CD14-positive monocyte (primary cell): ENCODE results near the gene CPN1. TPM values are rescaled to one million over a fixed set of nuclear protein-coding genes. Genes with fewer than 3 reads are reported as not detected.

Experiments used
- DNase-seq, 3 donors: peaks; one replicate each; pipeline ENCODE4 v3.0.0-alpha.2; 2011 to 2022
- H2AFZ ChIP-seq: 2 replicates; pipeline ENCODE4 v1.6.0; 2012; ENCODE audit warnings: mild to moderate bottlenecking, low read depth, low read length, inconsistent platforms; ENCODE audit not compliant: insufficient read depth, poor library complexity, severe bottlenecking
- H3K27ac ChIP-seq, 2 donors: 1 replicate in 1 of 2; 2 replicates in 1 of 2; pipeline ENCODE4 v1.5.1; 2012 to 2013; ENCODE audit warnings: low read length in 2 of 2, control low read depth in 1 of 2, inconsistent platforms in 1 of 2, low read depth in 1 of 2, mild to moderate bottlenecking in 1 of 2
- H3K27me3 ChIP-seq, 2 donors: one replicate each; pipeline versions ENCODE4 v1.6.0 to v1.6.1; 2011 to 2013; ENCODE audit warnings: low read length in 2 of 2; ENCODE audit not compliant: control insufficient read depth in 2 of 2, insufficient read depth in 2 of 2
- H3K36me3 ChIP-seq, 2 donors: replicated peaks in 1 of 2; 1 replicate in 1 of 2; 2 replicates in 1 of 2; pipeline versions ENCODE4 v1.5.1 to v1.6.1; 2012 to 2013; ENCODE audit warnings: low read length in 2 of 2, control low read depth in 1 of 2, inconsistent platforms in 1 of 2, mild to moderate bottlenecking in 1 of 2; ENCODE audit not compliant: insufficient read depth in 2 of 2, control insufficient read depth in 1 of 2
- H3K4me1 ChIP-seq, 2 donors: 1 replicate in 1 of 2; 2 replicates in 1 of 2; pipeline versions ENCODE4 v1.5.1 to v1.6.1; 2012 to 2013; ENCODE audit warnings: low read length in 2 of 2, control low read depth in 1 of 2, inconsistent platforms in 1 of 2, mild to moderate bottlenecking in 1 of 2, moderate library complexity in 1 of 2; ENCODE audit not compliant: insufficient read depth in 2 of 2, control insufficient read depth in 1 of 2
- H3K4me2 ChIP-seq: replicated peaks from 2 replicates; pipeline ENCODE3; 2012; ENCODE audit warnings: low read length, moderate library complexity, mild to moderate bottlenecking; ENCODE audit not compliant: poor library complexity, severe bottlenecking; ENCODE audit errors: extremely low read depth
- H3K4me3 ChIP-seq, 3 experiments: fragments of 200-600 bp in 1 of 3; sonication (generic) in 1 of 3; replicated peaks in 1 of 3; 1 replicate in 2 of 3; 2 replicates in 1 of 3; pipeline ENCODE4 v1.5.1; 2011 to 2013; ENCODE audit warnings: low read length in 3 of 3, mild to moderate bottlenecking in 3 of 3, control low read depth in 2 of 3, low read depth in 2 of 3, inconsistent platforms in 1 of 3, moderate library complexity in 1 of 3
- H3K79me2 ChIP-seq: 2 replicates; pipeline ENCODE4 v1.6.0; 2012; ENCODE audit warnings: mild to moderate bottlenecking, control low read depth, inconsistent platforms, low read length, moderate library complexity; ENCODE audit not compliant: insufficient read depth
- H3K9ac ChIP-seq: 2 replicates; pipeline ENCODE4 v1.6.0; 2017; ENCODE audit warnings: low read length, mild to moderate bottlenecking; ENCODE audit not compliant: insufficient read depth, poor library complexity, severe bottlenecking
- H3K9me3 ChIP-seq, 2 donors: replicated peaks in 1 of 2; 1 replicate in 1 of 2; 2 replicates in 1 of 2; pipeline versions ENCODE4 v1.5.1 to v1.6.1; 2012 to 2013; ENCODE audit warnings: low read length in 2 of 2, control low read depth in 1 of 2; ENCODE audit not compliant: control insufficient read depth in 1 of 2, insufficient read depth in 1 of 2
- H4K20me1 ChIP-seq: 2 replicates; pipeline ENCODE4 v1.6.0; 2012; ENCODE audit warnings: mild to moderate bottlenecking, low read length, control low read depth, moderate library complexity; ENCODE audit not compliant: insufficient read depth
- H3K27ac Mint-ChIP-seq, 7 donors: one replicate each; pipeline ENCODE4 v1.8.0; 2020; ENCODE audit warnings: mild to moderate bottlenecking in 7 of 7, mixed read lengths in 7 of 7, moderate library complexity in 6 of 7, inconsistent platforms in 2 of 7
- H3K27me3 Mint-ChIP-seq, 3 donors: one replicate each; pipeline ENCODE4 v1.8.0; 2021 to 2022; ENCODE audit warnings: low read depth in 3 of 3, mild to moderate bottlenecking in 3 of 3, mixed read lengths in 3 of 3, moderate library complexity in 3 of 3, inconsistent platforms in 1 of 3
- H3K36me3 Mint-ChIP-seq, 2 donors: one replicate each; pipeline ENCODE4 v1.8.0; 2020; ENCODE audit warnings: mixed read lengths in 2 of 2, inconsistent platforms in 1 of 2, mild to moderate bottlenecking in 1 of 2
- H3K4me1 Mint-ChIP-seq: one replicate; pipeline ENCODE4 v1.8.0; 2020; ENCODE audit warnings: mild to moderate bottlenecking, mixed read lengths
- H3K4me3 Mint-ChIP-seq, 2 donors: one replicate each; pipeline ENCODE4 v1.8.0; 2020; ENCODE audit warnings: mild to moderate bottlenecking in 2 of 2, mixed read lengths in 2 of 2, moderate library complexity in 1 of 2
- H3K9me3 Mint-ChIP-seq, 7 donors: one replicate each; pipeline ENCODE4 v1.8.0; 2020 to 2022; ENCODE audit warnings: mixed read lengths in 7 of 7, mild to moderate bottlenecking in 6 of 7, moderate library complexity in 6 of 7, inconsistent platforms in 2 of 7
- WGBS: methylation state at CpG from one replicate; pipeline ENCODE4 v1.1.5; 2013; ENCODE audit warnings: missing lambda C conversion rate; ENCODE audit not compliant: insufficient coverage; 5-methylcytosine and 5-hydroxymethylcytosine counted together
- intact Hi-C, 2 donors: fragments of 100-400 bp; cut with micrococcal nuclease; formaldehyde crosslinking; loops; one replicate each; pipeline versions ENCODE4 v1.15.0 to v1.15.1; 2023
- polyA plus RNA-seq, 3 donors: library from polyadenylated mRNA; depleted of rRNA in 1 of 3; unstranded in 2 of 3; stranded (reverse) in 1 of 3; fragments of 300-500 nt in 2 of 3; fragments of >200 nt in 1 of 3; fragmentation: Illumina TruSeq in 2 of 3; gene quantifications; 1 replicate in 2 of 3; 2 replicates in 1 of 3; pipeline ENCODE4 v1.2.3, GENCODE V29; 2012 to 2021
- TF ChIP-seq, protein P1 (sequence below): fragments of 200-600 bp; IDR thresholded peaks from one replicate; pipeline ENCODE4 v1.8.0; 2022; ENCODE audit warnings: antibody characterized with exemption, mild to moderate bottlenecking

Gene CPN1
- polyA plus RNA-seq, 3 donors = not detected

DNA sequence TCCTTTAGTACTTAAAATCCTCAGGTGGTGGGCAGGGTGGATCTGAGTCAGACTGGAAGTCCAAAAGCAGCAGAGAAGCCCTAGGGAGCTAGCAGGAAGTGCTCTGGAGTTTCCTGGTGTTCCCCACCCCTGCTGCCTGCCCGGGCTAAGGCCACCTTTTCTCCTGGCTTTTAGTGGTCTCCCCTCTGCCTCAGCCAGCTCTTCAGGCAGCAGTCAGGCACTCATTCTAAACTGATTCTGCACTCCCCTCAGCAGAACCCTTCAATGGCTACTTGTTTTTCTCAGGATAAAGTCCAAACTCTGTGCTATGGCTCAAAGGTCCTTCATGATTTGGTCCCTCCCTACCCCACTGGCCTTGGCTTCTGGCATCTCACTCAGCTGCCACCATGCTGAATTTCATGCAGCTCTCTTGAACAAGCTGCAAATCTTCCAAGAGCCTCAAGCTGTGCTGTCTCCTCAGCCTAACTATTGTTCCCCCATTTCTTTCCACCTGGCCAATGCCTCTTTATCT is 43.1 kb downstream of the CPN1 start:
- no peaks in the 10 kb centered on the region for H3K4me1 Mint-ChIP-seq
- Histone ChIP-seq H2AFZ (no peak overlapping the region), H3K4me2 (no peak overlapping the region)

DNA sequence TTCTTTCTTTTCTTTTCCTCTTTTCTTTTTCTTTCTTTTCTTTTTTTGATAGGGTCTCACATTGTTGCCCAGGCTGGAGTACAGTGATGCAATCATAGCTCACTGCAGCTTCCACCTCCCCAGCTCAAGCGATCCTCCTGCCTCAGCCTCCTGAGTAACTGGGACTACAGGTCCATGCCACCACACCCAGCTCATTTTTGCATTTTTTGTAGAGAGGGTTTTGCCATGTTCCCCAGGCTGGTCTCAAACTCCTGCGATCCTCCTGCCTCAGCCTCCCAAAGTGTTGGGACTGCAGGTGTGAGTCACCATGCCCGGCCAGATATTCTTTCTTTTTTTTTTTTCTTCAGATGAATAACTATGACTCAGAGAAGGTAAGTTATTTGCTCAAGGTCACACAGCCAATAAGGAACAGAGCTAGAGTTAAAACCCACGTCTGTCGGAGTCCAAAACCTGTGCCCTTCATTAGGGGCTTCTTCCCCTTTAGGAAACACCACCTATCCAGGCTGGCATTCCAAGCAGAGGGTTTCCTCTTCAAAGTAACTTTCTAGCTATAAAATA is 43.8 kb downstream of the CPN1 start:
- no peaks in the 10 kb centered on the region for H3K36me3 ChIP-seq
- H3K27ac ChIP-seq = no peak overlapping the region
- no peak overlapping the region for H3K4me3 ChIP-seq
- Mint-ChIP-seq H3K4me3 (no peak overlapping the region), H3K27me3 (peaks cover 3 to 4% (median 4%) of the 10 kb centered on the region in 3 donors), H3K27ac (no peak overlapping the region), H3K9me3 (peaks cover 0 to 2% (median 0%) of the 10 kb centered on the region in 7 donors), H3K36me3 (no peaks in the 10 kb centered on the region), H3K4me1 (no peaks in the 10 kb centered on the region)
- H3K9me3 ChIP-seq = no peaks in the 10 kb centered on the region
- H4K20me1 ChIP-seq = no peaks in the 10 kb centered on the region
- H3K4me2 ChIP-seq = no peak overlapping the region
- H3K4me1 ChIP-seq = no peaks in the 10 kb centered on the region
- no peak for DNase-seq
- no peaks in the 10 kb centered on the region for H3K79me2 ChIP-seq
- no peak overlapping the region for H3K9ac ChIP-seq
- no peak overlapping the region for H2AFZ ChIP-seq
- WGBS = no CpG with 5 or more reads among the region's 5 CpGs
- intact Hi-C loops = no loop called here
- H3K27me3 ChIP-seq = no peaks in the 10 kb centered on the region
- TF ChIP-seq, protein P1, sequence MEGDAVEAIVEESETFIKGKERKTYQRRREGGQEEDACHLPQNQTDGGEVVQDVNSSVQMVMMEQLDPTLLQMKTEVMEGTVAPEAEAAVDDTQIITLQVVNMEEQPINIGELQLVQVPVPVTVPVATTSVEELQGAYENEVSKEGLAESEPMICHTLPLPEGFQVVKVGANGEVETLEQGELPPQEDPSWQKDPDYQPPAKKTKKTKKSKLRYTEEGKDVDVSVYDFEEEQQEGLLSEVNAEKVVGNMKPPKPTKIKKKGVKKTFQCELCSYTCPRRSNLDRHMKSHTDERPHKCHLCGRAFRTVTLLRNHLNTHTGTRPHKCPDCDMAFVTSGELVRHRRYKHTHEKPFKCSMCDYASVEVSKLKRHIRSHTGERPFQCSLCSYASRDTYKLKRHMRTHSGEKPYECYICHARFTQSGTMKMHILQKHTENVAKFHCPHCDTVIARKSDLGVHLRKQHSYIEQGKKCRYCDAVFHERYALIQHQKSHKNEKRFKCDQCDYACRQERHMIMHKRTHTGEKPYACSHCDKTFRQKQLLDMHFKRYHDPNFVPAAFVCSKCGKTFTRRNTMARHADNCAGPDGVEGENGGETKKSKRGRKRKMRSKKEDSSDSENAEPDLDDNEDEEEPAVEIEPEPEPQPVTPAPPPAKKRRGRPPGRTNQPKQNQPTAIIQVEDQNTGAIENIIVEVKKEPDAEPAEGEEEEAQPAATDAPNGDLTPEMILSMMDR = no peak

More for the DNA sequence above, 43.1 kb downstream of the CPN1 start:
- Histone ChIP-seq H3K27ac (no peak overlapping the region), H3K9ac (no peak overlapping the region), H3K27me3 (no peaks in the 10 kb centered on the region), H4K20me1 (no peaks in the 10 kb centered on the region), H3K4me3 (no peak overlapping the region), H3K4me1 (no peaks in the 10 kb centered on the region), H3K9me3 (no peaks in the 10 kb centered on the region), H3K79me2 (no peaks in the 10 kb centered on the region), H3K36me3 (no peaks in the 10 kb centered on the region)
- WGBS = 100% methylated on average over 1 of the region's 1 CpG
- intact Hi-C loops = no loop called here
- TF ChIP-seq, protein P1 = no peak
- Mint-ChIP-seq H3K36me3 (no peaks in the 10 kb centered on the region), H3K4me3 (no peak overlapping the region), H3K27ac (peak overlapping the region in 1 of 7 donors; percentile 2), H3K27me3 (peaks cover under 1 to 4% (median 3%) of the 10 kb centered on the region in 3 donors), H3K9me3 (no peaks in the 10 kb centered on the region)
- DNase-seq = no peak
